ENCODE data around the gene KYAT1.

Gene KYAT1

DNA sequence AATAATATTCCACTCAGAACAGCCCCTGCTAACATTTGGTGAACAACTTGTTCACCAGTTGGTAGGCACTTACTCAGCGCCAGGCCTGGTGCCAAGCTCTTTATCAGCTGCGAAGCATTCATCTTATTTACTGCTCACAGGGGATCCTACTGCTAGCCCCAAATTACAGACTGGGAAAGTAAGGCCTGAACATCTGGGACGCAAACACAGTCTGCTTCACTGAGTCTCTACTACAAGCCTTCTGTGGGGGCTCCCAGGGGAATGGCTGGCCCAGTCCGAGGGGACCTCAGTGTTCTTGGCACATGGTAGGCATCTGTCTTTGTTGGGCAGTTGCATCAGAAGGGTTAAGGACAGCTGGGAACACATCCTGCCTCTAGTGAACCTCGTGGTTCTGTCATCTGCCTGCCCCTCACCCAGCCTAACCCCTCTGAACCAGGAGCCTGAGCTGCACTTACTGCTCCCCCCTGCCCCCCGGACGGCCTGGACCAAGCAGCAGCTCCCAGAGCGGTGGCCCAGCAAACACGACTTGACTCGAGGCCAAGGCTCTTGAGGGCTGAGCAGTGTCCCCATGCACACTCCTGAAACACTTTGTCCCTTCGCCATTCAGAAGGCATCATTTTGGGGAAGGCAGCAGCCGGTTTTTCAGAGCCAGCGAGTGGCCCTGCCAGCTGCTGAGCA is 38.8 kb upstream of the KYAT1 start, which contains the start of gene PHYHD1:
Gene PHYHD1, plus strand, starts transcription at position 602 of the 678 bp plus-strand sequence. CDS start 1,342 bp downstream, outside the sequence.
- DNase-seq (ENCODE audit: low read depth), result peak; percentile 92
- no peak within 1 kb of the TSS for H3K4me3 ChIP-seq (ENCODE audit: control insufficient read depth, low read depth, low read length)
- TF ChIP-seq, protein P1, sequence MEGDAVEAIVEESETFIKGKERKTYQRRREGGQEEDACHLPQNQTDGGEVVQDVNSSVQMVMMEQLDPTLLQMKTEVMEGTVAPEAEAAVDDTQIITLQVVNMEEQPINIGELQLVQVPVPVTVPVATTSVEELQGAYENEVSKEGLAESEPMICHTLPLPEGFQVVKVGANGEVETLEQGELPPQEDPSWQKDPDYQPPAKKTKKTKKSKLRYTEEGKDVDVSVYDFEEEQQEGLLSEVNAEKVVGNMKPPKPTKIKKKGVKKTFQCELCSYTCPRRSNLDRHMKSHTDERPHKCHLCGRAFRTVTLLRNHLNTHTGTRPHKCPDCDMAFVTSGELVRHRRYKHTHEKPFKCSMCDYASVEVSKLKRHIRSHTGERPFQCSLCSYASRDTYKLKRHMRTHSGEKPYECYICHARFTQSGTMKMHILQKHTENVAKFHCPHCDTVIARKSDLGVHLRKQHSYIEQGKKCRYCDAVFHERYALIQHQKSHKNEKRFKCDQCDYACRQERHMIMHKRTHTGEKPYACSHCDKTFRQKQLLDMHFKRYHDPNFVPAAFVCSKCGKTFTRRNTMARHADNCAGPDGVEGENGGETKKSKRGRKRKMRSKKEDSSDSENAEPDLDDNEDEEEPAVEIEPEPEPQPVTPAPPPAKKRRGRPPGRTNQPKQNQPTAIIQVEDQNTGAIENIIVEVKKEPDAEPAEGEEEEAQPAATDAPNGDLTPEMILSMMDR (conservative IDR thresholded peaks at IDR 0.05; ENCODE audit: control insufficient read depth, insufficient read depth, low read depth, low read length), result no peak

DNA sequence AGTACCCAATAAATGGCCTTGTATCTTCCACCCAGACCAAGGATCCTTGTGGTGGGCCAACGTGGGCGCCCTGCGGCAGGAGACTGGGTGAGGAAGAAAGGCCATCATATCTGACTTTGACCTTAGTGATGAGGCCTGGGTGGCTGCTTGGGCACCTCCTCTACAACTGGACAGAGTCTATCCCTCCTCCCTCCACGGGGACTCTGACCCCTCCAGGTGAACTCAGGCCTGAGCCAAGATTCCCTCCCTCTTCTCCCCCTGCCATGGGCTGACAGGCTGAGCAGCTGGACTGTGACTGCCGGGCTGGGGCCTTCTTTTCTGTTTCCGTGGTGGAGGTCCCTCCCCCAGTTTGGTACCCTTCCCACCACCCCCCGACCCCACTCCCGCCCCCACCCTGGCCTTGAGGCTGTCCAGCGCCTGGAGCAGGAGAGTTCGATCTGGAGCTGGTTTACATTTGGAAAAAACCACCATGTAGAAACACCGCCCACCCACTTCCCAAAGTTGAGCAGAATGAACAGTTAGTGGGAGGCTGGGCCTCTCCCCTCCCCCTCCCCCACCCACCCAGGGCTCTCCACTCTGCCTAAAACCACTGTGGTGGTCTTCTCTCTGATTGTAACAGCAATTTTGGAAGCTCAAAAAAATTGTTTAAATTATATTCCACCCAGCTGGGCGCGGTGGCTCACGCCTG is 37.8 kb upstream of the KYAT1 start:
- DNase-seq (ENCODE audit: low read depth), result no peak
- H3K4me3 ChIP-seq (ENCODE audit: control insufficient read depth, low read depth, low read length), result no peak overlapping the region
- TF ChIP-seq, protein P1 (conservative IDR thresholded peaks at IDR 0.05; ENCODE audit: control insufficient read depth, insufficient read depth, low read depth, low read length), result no peak

DNA sequence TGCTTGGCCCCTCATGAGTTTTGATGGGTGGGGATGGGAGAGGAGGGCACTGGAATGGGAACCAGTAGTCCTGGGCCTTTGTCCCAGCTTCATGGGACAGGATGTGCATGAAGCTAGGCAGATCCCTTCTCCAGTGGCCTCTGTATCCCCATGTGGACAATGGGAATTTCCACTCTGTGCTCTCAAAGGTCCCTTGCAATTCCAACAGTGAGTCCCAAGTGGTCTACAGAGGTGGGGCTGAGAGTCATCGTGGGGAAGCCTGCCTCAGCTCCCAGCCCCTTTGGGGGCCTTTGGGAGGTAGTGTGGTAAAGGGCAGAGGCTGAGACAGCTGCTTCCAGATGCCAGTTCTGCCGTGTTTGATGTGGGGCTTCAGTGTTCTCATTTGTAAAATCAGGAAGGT is 37.2 kb upstream of the KYAT1 start:
- no peak overlapping the region for H3K4me3 ChIP-seq (ENCODE audit: control insufficient read depth, low read depth, low read length)
- TF ChIP-seq, protein P1 (conservative IDR thresholded peaks at IDR 0.05; ENCODE audit: control insufficient read depth, insufficient read depth, low read depth, low read length), result no peak
- DNase-seq (ENCODE audit: low read depth), result no peak

DNA sequence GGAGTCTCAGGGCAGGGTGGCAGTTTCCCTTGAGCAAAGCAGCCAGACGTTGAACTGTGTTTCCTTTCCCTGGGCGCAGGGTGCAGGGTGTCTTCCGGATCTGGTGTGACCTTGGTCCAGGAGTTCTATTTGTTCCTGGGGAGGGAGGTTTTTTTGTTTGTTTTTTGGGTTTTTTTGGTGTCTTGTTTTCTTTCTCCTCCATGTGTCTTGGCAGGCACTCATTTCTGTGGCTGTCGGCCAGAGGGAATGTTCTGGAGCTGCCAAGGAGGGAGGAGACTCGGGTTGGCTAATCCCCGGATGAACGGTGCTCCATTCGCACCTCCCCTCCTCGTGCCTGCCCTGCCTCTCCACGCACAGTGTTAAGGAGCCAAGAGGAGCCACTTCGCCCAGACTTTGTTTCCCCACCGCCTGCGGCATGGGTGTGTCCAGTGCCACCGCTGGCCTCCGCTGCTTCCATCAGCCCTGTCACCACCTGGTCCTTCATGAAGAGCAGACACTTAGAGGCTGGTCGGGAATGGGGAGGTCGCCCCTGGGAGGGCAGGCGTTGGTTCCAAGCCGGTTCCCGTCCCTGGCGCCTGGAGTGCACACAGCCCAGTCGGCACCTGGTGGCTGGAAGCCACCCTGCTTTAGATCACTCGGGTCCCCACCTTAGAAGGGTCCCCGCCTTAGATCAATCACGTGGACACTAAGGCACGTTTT is 35.5 kb upstream of the KYAT1 start:
- DNase-seq (ENCODE audit: low read depth), result peak; percentile 88

DNA sequence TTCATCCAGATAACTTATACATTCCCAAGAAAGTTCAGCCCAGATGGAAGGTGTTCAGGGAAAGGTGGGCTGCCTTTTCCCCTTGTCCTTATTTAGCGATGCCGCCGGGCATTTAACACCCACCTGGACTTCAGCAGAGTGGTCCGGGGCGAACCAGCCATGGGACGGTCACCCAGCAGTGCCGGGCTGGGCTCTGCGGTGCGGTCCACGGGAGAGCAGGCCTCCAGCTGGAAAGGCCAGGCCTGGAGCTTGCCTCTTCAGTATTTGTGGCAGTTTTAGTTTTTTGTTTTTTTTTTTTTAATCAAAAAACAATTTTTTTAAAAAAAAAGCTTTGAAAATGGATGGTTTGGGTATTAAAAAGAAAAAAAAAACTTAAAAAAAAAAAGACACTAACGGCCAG is 35.0 kb upstream of the KYAT1 start:
- H3K4me3 ChIP-seq (ENCODE audit: control insufficient read depth, low read depth, low read length), result no peak overlapping the region
- TF ChIP-seq, protein P1 (conservative IDR thresholded peaks at IDR 0.05; ENCODE audit: control insufficient read depth, insufficient read depth, low read depth, low read length), result no peak

More for the DNA sequence above, 35.5 kb upstream of the KYAT1 start:
- H3K4me3 ChIP-seq (ENCODE audit: control insufficient read depth, low read depth, low read length), result no peak overlapping the region
- TF ChIP-seq, protein P1 (conservative IDR thresholded peaks at IDR 0.05; ENCODE audit: control insufficient read depth, insufficient read depth, low read depth, low read length), result no peak

DNA sequence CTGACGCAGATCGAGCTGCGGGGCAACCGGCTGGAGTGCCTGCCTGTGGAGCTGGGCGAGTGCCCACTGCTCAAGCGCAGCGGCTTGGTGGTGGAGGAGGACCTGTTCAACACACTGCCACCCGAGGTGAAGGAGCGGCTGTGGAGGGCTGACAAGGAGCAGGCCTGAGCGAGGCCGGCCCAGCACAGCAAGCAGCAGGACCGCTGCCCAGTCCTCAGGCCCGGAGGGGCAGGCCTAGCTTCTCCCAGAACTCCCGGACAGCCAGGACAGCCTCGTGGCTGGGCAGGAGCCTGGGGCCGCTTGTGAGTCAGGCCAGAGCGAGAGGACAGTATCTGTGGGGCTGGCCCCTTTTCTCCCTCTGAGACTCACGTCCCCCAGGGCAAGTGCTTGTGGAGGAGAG is 34.5 kb upstream of the KYAT1 start:
- peak; percentile 70 for DNase-seq (ENCODE audit: low read depth)
- H3K4me3 ChIP-seq (ENCODE audit: control insufficient read depth, low read depth, low read length), result no peak overlapping the region
- TF ChIP-seq, protein P1 (conservative IDR thresholded peaks at IDR 0.05; ENCODE audit: control insufficient read depth, insufficient read depth, low read depth, low read length), result no peak

More for the DNA sequence above, 35.0 kb upstream of the KYAT1 start:
- DNase-seq (ENCODE audit: low read depth), result no peak

Measured in fibroblast of mammary gland (primary cell).